HPDE6-E6E7 (cell line): ENCODE measurements around the gene LYAR.

ENCODE experiments used
- DNase-seq: peaks from one replicate; pipeline ENCODE4 v3.0.0; 2011; ENCODE audit warnings: missing footprints; ENCODE audit errors: extremely low spot score

The LYAR gene

DNA sequence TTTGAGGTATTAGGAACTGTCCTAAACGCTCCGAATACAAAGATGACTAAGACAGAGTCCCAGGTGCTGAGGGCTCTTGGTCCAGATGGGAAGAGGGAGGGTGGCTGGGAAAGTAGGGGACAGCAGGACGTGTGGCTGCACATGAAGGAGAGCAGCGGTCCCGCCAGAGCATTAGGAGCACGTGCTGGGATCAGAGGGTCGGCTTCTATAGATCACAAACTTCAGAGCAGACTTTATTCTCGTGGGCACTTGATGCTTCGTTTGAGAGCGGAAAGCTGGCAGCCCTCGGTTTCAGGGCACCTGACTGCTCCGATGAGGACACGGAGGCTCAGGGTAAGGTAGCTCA lies 26.2 kb upstream of the LYAR start:
- no peak for DNase-seq

- no peak for DNase-seq
Measured at GRCh38 chr4:4315461-4316149, 25.7 kb upstream of the LYAR start.

DNA sequence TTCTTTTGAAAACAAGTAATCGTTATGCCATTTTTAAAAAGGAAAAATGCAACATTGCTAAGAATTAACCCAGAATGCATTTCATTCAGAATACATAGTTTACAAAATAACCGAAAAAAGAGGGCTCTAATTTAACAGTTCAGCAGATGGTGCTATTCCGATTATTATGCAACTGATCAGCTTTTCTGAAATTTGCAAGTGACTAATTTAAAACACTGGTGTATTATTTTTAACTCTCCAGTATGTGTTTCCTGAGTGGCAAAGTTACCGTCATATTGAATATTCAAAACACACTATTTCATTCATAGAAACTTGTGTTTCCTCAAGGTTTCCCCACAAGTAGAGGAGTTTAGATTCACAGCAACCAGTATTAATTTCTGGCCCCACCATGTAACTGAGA lies 21.2 kb upstream of the LYAR start:
- DNase-seq: no peak

- no peak for DNase-seq
Measured at GRCh38 chr4:4308800-4309441, 19.0 kb upstream of the LYAR start.

- no peak for DNase-seq
Measured at GRCh38 chr4:4306920-4307319, 17.0 kb upstream of the LYAR start.

- peak; percentile 54 for DNase-seq
Measured at GRCh38 chr4:4302416-4302815, 12.5 kb upstream of the LYAR start.

GRCh38 chr4:4302001-4302400 lies 12.0 kb upstream of the LYAR start:
- DNase-seq: no peak

DNA sequence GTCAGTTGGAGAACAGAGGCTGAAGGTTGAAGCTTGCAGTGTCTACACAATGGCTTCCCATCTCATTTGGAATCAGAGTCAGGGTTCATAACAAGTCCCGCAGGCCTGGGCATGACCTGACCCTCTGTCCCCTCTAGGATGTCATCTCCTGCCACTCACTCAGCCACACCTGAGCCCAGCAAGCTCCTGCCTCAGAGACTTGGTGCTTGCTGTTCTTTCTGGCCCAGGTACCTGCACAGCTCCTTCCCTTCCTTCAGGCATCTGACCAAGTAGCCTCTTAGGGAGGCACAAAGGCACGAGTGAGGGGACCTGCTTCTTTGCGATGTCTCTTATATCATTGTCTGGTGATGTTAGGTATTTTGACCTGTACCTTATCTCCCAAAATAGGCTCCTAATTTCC lies 9.1 kb upstream of the LYAR start:
- DNase-seq: no peak

DNA sequence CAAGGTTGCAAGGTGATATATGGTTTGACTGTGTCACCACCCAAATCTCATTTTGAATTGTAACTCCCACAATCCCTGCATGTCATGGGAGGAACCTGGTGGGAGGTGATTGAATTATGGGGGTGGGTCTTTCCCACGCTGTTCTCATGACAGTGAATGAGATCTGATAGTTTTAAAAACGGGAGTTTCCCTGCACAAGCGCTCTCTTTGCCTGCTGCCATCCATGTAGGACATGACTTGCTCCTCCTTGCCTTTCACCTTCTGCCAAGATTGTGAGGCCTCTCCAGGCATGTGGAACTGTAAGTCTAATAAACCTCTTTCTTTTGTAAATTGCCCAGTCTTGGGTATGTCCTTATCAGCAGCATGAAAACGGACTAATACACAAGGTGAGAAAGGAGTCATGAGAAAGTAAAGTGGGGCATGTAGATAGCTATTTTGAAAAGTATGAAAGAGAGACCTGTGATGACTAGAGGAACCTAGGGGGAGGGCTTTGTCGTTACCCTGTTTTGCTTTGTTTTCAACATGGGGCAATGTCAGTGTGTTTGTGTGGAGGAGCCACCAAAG lies 6.4 kb upstream of the LYAR start:
- DNase-seq: no peak

DNA sequence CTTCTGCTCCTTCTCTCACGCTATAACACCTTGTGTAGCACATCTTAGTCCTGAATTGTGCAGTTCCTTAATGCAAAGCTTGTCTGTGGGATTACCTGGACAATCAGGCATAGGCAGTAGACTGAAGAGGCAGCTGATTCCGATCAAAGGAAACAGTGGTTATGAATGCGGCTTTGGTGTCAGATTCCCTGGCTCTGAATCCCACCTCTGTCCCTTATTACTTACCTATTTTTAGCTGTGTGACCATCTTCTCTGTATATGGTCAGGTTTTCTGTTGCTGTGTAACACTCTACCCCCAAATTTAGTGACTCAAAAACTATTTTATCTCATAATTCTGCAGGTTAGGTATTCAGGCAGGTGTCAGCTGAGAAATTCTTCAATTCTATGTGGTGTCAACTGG lies 3.3 kb upstream of the LYAR start:
- DNase-seq: no peak

- DNase-seq: no peak
Measured at GRCh38 chr4:4289597-4289940, 385 bp downstream of the LYAR start.

GRCh38 chr4:4289055-4289454 lies 899 bp downstream of the LYAR start:
- DNase-seq: no peak

DNA sequence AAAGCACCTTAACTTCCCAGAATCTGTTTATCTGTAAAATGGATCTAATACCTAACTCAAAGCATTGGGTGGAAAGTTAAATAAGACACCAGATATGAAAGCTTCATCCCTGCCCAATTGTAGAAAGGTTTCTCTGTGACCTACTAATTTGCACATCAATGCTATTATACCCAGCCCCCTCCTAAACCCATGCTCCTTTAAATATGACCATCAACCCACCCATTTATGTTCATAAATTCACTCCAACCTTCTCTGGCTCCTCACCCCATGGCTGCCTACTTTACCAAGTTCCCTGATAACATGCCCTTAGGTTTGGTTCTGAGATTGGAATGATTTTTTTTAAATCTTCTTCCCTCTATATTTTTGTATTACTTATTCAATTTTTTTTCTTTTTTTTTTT lies 1.9 kb downstream of the LYAR start:
- DNase-seq: no peak

GRCh38 chr4:4284827-4285618 lies 4.9 kb downstream of the LYAR start:
- DNase-seq: no peak

DNA sequence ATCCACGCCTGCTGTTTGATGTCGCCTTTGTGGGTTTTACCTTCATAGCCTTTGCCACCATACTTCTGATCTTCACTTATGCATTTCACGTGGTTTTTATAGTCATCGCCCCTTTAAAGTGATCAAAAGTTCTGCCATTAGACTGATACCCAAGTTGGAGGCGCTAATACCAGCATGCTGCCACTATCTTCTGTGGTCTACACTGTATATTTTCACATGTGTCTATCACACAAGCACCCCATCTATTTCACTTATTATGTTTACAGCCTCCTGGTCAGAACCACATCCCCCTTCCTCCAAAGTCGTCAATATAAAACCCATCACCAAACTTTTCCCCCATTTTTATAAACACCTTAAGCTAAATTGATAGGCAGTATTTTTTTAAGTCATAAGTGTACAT lies 8.2 kb downstream of the LYAR start:
- DNase-seq: no peak

DNA sequence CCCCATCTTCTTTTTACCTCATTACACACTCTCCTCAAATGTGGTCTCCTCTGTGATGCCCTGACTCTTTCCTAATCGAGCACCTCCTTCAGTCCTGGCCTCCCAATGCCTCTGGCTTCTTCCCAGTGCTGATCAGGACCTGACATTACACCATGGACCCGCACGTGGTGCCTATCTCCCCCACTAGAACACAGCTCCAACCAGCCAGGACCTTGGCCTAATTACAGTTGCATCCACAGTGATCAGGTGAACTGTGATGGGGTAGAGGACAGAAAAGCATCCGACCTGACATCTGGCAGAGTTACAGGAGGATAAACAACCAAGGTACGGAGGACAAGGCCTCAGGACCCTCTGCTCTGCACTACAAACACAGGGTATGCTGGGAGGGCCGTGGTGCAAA lies 12.4 kb downstream of the LYAR start:
- DNase-seq: no peak

GRCh38 chr4:4274226-4274625 lies 15.7 kb downstream of the LYAR start:
- no peak for DNase-seq

DNA sequence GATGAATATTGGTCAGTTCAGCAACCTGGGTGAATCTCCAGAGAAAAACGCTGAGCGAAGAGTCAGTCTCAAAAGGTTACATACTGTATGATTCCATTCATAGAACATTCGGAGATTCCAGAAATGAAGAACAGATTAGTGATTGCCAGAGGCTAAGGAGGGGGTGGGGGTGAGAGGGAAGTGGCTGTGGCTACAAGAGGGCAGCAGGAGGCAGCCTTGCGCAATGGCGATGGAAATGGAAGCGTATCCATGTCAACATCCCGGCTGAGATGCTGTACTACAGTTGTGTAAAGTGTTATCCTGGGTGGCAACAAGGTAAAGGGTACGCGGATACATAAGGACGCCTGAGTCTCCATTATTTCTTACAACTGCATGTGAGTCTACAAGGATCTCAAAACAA lies 18.0 kb downstream of the LYAR start:
- no peak for DNase-seq

GRCh38 chr4:4270529-4270928 lies 19.4 kb downstream of the LYAR start:
- DNase-seq: no peak

DNA sequence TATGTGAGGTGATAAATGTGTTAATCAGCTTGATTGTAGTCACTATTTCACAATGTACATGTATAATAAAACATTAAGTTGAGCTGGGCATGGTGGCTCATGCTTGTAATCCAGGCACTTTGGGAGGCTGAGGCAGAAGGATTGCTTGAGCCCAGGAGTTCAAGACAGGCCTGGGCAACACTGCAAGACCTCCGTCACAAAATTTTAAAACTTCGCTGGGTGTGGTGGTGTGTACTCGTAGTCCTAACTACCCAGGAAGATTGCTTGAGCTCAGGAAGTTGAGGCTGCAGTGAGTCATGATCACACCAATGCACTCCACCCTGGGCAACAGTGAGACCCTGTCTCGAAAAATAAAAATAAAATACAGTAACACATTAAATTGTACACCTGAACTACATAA lies 20.1 kb downstream of the LYAR start:
- no peak for DNase-seq

DNA sequence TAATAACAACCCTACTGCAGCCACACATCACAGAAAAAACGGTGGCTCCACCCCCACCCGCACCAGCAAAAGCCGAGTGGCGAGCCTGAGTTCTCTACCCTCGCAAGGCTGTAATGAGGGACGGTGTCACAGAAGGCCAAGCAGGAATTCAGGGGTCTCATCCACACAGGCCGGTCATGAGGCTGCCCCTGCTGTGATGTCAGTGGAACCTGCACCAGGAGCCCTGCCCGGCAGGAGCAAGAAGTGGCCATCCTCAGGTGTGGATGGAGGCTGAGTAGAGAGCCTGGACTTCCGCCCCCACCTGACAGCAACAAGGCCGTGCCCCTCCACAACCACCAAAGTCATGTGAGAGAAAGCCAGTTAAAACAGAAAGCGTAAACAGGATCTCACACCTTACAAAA lies 20.6 kb downstream of the LYAR start:
- no peak for DNase-seq

DNA sequence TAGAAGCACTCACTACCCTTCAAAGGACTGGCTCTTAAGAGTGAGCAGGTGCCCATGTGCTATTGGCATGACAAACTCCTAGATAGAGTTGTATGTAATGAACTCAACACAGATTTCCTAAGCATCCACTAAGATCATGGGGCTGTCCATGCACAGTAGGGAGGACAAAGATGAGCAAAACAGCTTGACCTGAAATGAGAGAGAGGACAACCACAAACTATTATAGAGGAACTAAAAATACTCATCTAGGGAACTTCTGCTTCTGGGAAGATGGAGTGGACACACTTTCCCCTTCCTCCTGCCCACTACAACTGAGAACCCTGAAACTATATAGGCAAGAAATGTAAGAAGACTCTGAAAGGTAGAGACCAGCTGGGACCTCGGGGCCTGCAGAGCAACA lies 21.2 kb downstream of the LYAR start:
- DNase-seq: no peak

GRCh38 chr4:4267981-4268380 lies 22.0 kb downstream of the LYAR start:
- DNase-seq: no peak
